Measurements from ENCODE around the gene SAMD13.

- TF ChIP-seq CTCF (IDR thresholded peaks at IDR 0.05; ENCODE audit: insufficient read depth, low read length): no peak
- TF ChIP-seq POLR2AphosphoS5 (IDR thresholded peaks at IDR 0.05; ENCODE audit: low read depth): no peak
- no peak for TF ChIP-seq REST (IDR thresholded peaks at IDR 0.05; ENCODE audit: insufficient replicate concordance, low read depth)
These were observed 9.8 kb downstream of the SAMD13 start for GRCh38 chr1:84311296-84311695.
